ENCODE data around the gene EMX2.

Gene EMX2

DNA sequence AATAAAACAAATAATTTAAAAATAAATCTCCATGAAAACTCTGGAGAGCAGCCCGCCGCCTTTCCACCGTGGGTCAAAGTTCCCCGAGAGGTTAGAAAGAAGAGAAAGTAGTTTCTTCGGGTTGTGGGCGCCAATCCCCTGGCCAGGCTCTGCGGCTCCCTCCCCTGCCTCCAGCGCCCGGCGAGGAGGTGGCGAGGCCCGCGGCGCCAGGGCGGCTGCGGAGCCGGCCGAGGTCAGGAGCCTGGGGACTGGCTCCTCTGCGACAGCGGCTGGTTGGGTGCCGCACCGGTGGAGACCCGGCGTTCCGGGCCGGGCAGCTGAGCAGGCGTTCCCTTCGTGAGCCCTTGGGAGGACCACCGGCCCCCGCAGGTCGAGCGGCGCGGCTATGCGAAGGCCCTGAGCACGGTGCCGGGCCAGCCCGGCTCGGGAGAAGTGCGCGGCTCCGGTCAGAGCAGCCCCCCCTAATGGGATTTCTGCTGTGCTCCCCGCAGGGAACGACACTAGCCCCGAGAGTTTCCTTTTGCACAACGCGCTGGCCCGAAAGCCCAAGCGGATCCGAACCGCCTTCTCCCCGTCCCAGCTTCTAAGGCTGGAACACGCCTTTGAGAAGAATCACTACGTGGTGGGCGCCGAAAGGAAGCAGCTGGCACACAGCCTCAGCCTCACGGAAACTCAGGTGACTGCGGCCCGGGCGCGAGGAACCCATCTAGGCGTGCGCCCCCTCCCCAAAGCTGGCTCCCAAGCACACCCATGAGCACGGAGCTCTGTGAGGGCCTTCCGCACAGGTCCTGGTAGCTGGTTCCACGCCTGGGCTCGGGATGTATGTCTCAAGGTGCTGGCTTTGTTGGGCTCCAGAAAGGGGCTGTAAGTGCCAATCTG lies 2.8 kb downstream of the EMX2 start:
- peak in 1 of 2 experiments; percentile 24 for DNase-seq

DNA sequence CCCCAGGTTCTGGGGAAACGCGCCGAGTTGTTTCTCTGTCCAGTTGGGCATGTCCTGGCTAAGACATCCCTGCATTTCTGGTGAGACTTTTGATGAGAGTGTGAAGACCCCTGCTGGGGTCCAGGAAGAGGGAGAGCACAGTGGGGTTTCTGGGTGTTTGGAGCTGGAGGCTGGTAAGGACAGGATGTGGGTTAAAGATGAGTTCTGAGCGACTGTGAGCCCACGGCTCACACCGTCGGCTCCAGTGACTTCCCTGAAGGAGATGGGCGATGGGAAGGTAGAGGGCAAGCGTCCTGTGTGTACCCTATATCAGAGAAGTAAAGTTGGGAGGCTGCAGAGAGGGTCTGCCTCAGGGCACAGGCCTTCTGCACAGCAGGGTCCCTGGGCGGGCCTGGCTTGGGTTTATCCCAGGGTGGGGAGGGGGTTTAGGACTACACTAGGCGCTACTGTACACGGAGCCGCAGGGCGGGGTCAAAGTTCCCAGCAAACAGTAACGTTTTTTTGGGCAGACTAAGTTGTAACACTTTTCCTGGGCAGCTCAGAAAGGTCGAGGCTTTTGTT lies 3.6 kb downstream of the EMX2 start:
- no peak for DNase-seq

DNA sequence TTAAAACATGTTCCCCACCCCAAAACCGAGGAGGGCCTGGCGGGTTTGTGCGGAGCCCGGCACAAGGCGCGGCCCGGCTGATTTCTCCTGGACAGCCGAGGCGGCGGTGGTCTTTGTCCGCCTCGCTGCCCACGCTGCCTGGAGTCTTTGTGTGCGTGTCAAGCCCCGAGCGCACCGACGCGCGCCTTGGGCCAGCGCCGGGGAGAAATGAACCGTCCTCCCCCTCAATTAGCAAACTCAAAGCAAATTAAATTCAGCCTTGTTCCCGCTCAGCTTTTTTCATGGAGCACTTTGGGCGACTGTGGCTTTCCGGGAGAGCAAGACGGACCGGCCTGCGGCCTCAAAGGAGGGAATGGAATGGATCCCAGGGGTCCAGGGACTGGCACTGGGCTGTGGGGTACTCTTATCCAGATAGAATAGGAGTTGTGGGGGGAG lies 4.1 kb downstream of the EMX2 start:
- DNase-seq = no peak

DNA sequence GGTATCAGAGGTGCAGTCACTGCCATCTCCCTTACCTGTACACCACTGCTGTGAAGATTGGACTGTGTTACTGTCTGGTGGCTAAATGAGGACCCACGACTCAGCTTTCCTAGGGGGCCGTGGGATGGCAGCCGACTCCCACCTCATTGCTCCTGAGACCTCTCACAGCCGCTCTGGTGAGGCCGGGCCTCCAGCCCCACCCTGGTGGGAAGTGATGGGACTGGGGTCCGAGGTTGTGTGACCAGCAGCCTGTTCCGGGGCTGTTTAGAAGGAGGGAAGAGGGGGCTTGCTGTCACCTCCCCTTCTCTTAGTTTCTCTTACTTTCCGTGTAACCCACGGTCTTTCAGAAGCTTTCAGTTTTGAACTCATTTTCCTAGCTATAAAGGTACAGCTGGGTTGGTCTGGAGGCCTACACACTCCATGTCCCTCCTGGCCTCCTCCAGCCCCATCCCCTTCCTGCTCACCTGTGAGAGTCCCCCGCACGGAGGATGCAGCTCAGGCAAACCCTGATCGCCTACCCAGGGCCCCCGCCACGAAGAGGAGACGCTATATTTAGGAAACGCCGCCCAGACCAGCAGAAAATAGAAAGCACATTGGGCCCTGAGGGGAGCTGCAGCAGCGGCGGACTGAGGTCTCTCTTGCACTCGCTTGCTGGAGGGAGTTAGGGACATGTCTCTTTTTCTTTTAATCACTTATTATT lies 4.6 kb downstream of the EMX2 start:
- no peak for DNase-seq

DNA sequence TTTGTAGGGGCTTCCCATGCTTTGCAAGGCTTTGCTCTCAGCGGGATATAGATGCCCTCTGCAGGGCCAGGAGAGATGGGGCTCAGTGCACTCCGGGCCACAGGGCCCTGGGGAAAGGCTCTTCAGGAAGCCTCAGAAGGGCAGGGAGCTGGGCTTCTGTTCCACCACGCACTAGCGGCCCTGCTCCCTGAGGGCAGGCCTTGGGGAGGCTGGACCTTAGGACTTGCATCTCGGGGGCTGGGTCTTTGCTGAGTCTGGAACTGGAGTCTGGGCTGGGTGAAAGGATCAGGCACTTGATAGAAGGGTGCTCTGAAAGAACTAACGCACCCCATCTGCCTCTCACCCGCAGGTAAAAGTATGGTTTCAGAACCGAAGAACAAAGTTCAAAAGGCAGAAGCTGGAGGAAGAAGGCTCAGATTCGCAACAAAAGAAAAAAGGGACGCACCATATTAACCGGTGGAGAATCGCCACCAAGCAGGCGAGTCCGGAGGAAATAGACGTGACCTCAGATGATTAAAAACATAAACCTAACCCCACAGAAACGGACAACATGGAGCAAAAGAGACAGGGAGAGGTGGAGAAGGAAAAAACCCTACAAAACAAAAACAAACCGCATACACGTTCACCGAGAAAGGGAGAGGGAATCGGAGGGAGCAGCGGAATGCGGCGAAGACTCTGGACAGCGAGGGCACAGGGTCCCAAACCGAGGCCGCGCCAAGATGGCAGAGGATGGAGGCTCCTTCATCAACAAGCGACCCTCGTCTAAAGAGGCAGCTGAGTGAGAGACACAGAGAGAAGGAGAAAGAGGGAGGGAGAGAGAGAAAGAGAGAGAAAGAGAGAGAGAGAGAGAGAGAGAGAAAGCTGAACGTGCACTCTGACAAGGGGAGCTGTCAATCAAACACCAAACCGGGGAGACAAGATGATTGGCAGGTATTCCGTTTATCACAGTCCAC lies 5.4 kb downstream of the EMX2 start:
- peak in 1 of 2 experiments; percentile 22 for DNase-seq

DNA sequence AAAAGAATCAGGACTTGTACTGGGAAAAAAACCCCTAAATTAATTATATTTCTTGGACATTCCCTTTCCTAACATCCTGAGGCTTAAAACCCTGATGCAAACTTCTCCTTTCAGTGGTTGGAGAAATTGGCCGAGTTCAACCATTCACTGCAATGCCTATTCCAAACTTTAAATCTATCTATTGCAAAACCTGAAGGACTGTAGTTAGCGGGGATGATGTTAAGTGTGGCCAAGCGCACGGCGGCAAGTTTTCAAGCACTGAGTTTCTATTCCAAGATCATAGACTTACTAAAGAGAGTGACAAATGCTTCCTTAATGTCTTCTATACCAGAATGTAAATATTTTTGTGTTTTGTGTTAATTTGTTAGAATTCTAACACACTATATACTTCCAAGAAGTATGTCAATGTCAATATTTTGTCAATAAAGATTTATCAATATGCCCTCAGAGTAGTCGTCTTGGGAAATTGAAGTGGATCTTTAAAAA lies 6.6 kb downstream of the EMX2 start:
- no peak for DNase-seq

DNA sequence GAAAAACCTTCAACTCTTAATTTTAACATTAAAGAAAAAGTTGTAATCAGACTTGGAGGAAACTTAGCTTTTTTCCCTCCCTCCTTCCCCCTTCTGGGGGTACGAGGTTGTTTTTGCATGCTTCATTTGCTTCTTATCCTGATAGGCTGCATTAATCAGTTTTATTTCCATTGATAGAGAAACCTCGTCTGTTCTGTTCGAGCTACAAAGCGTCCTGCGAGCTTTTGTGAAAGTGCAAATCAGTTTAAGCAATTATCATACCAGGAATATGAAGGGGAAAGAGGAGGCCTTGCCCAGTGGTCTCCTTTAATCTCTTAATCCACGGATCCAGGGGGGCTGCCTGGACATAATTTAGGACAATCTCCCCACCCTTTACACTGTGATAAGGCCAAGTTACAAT lies 7.5 kb downstream of the EMX2 start:
- DNase-seq = no peak

DNA sequence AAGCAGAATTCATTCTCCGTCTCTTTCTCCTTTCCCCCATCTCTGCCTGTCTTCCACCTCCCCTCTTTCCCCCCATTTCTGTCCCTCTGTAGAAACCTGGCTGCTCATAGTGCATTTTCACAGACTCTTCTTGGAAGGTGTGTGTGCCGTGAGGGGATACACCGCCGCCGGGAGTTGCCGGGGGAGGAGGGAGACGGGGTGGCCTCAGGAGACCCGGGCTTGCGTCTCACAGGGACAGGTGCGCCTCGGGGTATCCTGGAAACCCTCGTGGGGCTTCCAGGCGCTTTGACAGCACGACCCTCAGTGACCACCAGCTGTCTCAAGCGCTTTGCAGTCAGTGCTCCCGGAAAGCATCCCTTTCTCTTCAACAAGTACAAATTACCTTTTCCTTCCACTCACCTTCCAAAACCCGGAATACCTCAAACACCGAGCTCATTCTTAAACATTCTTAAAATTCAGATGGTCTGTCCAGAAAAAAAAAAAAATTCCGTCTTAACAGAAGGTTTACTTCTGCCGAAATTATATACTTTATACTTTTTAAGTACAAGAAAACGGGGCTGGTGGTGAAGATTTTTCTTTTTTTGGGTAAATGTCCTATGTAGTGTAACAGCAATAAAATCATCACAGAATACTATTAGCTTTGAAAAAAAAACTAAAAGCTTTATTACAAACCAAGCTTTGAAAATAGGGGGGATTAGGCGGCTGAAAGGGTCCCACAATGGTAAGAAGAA lies 8.2 kb downstream of the EMX2 start:
- DNase-seq = no peak

DNA sequence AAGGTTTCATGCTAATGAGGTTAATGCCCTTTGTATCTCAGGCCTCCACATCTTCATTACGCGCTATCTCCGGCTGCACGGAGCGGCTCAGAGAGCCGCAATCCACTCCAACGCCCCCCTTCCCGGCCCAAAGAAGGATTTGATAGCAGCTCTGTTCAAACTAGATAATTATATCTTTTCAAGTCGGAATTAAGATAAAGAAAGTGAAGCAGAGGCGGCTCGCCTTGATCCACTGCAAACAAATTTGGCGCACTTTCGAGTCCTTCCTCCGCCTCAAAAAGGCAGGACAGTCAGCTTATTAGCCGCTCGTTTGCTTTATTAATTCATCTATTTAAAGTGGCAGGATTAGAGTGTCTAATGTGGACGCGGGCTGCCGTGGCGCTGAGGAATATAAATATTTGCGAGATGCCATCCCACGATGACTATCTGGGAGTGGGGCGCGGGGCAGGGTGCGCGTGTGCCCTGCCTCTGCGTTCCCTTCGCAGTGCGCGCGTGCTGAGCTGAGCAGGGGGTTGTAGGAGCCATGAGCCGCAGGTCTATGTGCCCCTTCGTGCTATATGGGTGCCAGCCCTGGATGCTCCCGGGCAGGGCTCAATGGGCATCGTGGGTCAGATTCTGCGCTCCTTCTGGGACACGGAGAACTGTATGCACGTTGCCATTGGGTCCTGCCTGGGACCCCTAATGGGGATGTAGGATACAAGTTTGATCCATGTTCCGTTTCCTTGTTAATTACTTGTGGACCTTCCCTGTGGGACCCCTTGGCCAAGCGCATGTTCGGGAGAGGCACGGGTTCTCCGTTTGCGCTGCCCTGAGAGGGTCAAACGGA lies 9.0 kb downstream of the EMX2 start:
- peak in 1 of 2 experiments; percentile 29 for DNase-seq

DNA sequence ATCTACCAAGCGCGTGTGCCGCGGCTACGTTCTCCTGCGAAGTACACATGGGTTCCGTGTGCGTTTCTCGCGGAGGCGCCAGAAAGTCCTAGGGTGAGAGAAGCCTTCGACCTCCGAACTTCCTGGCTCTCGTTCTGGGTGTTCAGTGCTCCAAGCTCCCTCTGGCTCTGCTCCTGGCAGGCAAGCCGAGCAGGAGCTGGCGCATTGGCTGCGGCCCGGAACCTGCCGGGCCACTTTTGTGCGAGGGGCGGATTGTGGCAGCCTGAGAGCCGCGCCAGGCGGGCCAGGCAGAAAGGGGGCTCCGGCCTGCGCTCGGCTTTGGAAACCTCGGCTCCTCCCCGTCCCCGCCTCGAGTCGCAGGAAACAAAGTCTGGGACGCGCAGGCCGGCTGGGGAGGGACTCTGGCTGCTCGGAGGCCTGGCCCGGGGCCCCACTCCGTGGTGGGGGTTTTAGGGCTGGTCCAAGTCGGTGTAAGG lies 9.6 kb downstream of the EMX2 start:
- DNase-seq = no peak

DNA sequence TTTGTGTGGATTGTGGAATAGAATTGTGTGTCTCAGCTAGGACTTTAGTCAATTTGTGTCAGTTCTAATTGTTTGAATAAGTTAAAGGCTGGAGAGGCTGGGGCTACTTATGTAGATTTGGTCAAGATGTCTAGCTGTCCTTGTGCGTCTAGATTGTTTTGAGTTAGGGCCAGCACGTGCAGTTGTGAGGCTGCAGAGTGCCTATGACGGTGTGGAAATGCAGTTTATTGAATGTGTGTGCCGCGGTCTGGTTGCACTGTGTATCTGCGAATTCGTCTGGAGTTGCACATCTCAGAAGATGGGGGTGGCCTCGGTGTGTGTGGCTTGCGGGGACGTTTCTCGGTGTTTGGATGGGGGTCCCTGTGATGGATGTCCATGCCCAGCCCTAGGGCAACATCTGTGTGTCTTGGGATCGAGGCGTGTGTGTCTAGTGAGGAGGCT lies 10.2 kb downstream of the EMX2 start:
- no peak for DNase-seq

DNA sequence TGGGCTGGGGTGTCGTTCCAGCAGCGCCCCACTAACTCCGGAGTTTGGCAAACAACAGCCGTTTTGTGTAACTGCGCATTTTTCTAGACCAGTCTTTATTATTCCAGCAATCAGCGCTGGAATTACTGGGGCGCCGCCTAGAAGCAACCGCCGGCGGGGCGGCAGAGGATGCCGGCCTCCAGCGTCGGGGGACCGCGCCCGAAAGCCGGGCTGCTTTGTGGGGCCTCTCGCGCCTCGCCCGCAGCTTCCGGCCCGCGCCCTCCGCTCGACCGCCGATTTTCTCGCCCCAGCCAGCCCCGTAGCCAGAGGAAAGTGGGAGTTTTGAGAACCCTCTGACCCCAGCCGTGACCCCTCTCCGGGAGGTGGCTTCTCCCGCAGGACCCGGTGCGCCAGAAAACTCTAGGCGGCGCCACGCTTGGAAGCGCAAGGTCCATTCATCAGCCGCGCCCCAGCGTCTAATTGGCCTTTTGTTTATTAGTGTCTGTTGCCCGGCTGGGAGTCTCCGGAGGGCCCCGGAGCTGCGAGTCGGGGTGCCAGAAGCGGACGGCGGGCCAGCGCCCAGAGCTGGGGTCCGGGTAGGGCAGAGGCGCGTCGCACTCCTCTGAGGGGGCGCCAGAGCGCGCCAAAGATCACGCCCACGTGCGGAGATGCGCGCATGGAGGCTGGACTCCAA lies 10.7 kb downstream of the EMX2 start:
- DNase-seq = peak in 1 of 2 experiments; percentile 34

DNA sequence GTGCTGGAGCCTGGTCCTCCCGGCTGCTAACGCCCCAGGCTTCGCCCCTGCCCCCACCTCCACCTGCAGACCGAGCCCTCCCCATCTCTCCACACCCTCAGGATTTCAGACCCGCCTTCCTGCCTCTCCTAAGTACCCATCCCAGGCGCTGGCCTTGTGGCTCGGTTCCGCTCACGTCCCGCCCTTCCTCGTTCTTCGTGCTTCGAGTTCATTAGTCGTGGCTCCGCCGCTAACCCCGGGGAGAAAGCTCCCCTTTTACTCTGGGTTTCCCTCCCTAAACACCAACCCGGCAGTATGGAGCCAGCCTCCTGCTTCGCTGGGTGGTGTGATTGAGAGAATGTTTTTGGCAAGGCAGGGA lies 11.2 kb downstream of the EMX2 start:
- DNase-seq = no peak

DNA sequence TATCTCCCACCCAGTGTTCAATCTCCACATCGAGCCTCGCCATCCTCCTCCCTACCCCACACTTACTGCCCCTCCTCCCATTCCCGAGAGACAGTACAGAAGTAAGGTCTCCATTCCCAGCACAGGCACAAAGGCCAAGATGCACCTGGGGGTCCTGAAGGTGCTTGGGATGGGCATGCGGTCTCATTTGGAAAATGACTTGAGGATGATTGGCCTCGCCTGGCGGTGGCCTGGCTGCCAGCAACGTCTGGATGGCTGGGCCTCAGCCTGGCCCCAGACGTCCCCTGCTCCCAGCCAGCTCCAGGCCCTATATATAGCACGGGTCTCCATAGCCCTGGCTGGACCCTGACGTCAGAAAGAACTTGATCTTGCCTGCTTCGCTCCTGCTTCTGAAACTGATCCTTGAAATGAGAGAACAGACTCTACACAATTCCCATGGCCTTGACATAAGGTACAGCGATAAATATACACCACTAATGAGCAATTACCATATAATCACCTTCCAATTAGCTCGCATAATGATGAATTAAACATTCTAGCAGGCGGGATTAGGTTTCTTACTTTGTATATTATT lies 11.8 kb downstream of the EMX2 start:
- no peak for DNase-seq

DNA sequence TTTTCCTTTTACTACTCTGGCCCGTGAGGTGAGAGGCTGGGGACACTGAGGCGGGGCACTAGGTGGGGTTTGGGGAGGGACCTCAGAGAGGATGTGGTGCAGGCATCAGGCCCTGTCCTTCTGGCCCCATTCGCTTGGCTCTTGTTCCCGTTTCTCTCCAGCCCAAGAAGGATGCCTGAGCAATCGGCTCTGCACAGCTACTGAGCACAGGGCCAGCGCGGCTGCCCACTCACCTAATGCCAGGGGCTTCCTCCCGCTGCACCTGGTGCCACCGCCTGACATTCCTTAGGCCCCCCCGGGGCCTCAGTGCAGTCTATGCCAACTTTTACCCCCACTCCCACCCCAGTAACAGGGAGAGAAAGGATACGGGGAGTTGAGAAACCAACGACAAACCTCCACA lies 12.5 kb downstream of the EMX2 start:
- DNase-seq = no peak

DNA sequence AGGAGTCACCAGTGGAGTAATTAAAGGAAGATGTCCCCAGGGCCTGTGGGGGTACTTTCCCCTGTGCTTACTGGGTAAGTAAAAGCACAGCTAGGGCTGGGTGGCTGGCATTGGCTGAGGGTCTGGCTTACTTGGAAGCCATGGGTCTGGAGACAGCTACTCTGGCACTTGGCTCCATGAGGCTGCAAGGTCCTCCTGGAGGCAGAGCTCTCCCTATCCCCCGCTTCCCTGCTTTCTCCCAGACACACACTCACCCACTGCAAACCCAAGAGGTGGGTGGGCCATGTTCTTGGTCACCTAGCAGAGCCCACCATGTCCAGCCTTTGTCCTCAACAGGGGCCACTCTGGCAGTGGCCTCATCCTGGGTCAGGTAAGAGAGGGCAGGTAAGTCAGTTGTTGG lies 13.3 kb downstream of the EMX2 start:
- DNase-seq = no peak

DNA sequence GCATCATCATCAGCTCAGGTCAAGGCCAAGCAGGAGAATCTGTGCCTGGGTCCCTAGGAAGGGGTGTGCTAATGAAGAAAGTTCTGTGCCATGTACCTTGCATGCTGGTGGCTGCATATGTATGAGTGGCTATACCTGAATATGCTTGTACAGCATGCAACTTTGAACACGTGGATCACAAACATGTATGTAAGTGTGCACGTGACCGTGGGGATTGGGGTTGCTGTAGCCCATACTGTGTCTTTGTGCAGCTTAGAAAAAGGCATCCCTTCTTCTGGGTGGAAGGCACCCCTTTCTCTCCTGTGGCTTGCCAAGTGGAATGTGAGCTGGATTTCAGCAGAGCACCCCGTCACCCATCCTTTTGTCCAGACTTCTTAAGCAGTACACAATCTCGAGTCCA lies 13.8 kb downstream of the EMX2 start:
- no peak for DNase-seq

DNA sequence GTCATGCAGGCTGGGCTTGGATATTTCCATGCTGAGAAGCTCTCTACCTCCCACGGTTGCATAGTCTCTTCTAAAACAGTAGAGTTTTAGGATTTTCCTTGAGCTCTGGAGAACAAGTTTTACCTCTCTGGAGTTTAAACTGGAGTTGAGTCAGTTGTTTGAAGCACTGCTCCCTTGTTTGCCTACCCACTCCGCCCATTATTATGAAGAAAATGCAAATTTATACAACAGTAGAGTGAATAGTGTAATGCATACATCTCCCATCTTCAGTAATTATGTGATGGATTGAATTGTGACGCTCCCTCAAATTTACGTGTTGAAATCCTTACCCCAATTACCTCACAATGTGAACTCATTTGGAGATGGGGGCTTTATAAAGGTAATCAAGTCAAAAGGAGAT lies 17.2 kb downstream of the EMX2 start:
- DNase-seq = no peak

DNA sequence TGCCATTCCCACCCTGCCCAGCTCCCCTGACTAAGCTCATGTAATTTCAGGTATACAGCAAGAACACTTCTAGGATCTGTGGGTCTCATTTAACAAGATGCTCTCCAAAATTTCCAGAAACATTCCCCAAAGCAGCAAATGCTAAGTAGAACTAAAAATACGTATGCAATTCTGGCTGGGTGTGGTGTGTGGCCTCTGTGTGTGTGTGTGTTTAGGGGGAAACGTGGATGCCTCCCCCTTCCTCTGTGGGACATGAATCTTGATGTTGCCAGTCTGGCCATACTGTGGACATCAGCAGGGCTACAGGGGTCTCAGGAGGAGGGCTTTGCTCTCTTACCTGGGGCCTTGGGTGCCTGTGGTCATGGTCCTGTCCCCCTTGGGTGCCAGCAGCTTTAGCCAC lies 18.4 kb downstream of the EMX2 start:
- DNase-seq = no peak

DNA sequence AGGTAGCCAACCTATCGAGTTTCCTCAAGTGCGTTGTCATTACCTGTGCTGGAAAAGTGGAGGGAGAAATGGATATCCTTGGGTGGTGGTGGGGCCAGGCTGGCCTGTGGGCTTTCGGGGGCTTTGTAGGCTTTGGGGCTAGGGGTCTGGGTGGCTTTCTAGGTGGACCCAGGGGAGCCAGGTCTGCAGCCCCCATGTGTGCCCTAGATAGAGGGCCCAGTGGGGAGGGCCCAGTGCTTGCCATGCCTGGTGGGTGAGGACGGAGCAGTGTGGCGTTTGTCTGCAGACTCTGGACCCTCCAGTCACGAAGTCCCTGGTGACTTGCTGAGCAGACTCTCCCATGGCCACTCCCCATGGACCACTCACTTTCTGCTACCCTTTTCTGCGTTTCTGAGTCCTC lies 19.7 kb downstream of the EMX2 start:
- DNase-seq = no peak
